Measurements from ENCODE around the gene ZNRD2.
A peak's percentile ranks its signal among the peaks of the same experiment; 100 is the strongest.

Gene ZNRD2

DNA sequence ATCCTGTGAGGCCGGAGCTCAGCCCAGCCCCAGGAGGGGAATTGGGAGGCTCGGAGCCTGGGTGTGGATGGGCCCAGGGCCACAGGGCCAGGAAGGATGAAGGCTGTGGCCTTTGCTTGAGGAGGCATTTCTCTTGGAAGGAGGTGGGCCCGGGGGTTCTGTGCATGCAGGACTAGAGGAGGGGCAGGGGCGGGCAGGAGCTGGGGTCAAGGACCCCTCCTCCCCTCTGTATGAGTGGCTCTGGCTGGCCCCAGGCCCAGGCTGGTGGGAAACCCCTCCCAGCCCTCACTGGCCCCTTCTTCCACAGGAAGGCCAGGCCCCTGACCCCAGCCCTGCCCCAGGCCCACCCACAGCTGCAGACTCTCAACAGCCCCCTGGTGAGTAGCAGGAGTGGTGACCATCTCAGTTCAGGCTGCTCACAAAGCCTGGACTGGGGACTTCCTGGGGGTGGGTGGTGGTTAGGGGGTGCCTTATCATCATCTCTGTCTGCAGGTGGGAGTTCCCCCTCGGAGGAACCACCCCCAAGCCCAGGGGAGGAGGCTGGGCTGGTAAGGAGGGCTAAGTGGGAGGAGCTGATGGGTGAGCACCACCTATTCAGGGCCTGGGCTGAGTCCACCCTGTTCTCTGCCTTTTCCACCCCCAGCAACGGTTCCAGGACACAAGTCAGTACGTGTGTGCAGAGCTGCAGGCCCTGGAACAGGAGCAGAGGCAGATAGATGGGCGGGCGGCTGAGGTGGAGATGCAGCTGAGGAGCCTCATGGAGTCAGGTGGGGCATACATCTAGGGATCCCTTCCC is 19.4 kb downstream of the ZNRD2 start:
- no peak for DNase-seq

DNA sequence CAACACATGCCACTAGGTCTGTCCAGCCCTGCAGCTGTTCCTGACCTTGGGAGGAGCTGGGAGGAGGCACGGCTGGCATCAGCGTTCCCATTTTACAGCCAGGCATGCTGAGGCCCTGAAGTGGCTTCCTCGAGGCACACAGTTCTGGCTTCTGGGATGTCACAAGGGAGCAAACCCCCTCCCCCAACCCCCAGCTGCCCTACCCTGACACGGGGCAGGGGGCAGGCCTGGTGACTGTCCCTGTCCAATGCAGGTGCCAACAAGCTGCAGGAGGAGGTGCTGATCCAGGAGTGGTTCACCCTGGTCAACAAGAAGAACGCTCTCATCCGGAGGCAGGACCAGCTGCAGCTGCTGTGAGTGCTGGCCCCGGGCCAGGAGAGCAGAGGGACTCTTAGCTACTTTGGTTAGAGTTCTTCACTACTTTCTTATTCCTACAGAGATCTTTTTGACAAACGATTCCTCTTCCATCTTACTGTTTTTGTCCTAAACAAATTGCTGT is 20.0 kb downstream of the ZNRD2 start:
- DNase-seq: no peak

DNA sequence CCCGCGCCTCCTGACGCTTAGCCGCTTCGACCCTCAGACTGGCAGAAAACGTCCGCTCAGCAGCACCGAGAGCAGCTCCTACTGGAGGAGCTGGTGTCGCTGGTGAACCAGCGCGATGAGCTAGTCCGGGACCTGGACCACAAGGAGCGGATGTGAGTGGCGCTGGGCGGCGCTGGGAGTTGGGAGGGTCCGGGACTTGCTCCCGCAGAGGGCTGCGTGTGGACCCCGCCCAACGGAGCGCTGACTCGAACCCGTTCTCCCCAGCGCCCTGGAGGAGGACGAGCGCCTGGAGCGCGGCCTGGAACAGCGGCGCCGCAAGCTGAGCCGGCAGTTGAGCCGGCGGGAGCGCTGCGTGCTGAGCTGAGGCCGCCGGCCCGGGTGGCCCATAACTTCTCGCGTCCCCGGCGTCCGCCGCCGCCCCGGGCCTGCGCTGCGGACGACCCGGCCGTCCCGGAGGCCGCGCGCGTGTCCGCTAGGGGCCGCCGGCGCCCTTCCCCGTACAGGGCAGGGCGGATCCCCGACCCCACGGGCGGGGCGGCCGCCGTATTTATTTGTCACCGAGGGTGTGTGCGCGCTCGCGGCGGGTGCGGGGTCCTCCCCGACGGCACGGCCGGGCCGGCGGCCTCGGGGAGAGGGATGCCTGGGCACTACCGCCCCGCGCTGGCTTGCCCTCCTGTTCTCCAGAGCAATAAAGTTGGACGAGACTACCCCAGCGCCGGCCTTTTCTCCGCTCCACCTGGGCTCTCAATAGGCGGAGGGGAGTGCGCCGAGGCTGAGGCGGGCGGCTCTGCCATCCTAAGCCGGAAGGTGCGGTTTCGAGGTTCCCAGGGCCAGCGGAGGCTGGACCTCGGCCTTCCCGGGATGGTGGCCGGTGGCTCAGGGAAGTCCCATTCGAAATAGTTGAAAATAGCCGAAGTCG is 21.9 kb downstream of the ZNRD2 start:
- DNase-seq: no peak

DNA sequence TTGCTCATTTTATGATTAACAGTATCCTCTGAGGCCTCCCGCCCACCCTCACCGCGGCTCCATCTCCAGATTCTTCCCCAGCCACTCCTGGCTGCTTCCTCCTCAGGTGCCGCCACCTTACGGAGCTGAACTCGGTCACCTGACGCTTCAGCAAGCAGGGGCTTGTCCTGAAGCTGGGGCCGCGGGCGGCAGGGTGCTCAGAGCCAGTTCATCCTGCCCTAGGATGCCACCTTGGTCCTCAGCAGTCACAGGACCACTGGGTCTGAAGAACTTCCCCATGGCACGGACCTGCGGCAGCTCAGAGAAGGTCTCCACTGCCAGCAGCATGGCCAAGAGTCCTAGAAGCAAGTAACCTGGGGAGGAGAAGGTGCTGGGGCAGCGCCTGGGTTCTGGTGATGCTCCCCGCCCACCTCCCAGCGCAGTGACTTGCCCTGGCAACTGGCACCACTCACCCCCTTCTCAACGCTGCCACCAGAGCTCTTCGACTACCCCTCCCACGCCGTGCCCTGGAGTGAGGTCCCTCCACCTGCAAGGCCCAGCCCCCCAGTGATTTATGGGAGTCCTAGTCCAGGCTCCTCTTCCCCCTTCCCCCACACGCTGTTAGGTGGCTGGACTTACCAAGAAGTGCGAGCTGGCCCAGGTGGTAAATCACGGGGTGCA is 22.7 kb downstream of the ZNRD2 start:
- no peak for DNase-seq

- no peak for DNase-seq
Observed at GRCh38 chr11:65593518-65594414, 23.5 kb downstream of the ZNRD2 start.

DNA sequence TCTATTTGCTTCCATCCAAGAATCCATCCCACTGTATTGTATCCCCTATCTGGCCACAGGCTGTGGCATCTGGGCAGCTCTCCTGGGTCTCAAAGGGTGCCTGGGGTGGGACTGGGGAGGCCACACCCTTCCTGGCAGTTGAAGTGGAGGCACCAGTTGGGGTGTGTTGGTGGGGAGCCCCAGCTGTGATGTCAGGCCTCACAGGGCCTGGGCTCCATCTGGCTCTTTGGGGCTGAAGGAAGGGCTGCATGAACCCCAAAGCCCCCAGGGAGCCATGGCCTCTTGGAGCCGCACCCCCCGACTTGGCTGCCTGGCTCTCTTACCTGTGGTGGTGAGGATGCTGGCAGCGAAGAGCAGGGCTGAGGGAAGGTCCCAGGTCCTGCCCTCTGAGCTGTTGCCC is 24.9 kb downstream of the ZNRD2 start:
- no peak for DNase-seq

- no peak for DNase-seq
Observed at GRCh38 chr11:65595543-65596281, 25.4 kb downstream of the ZNRD2 start, which contains the start of gene KCNK7. Gene KCNK7, minus strand, starts transcription at chr11:65595800. Its CDS starts 28 bp downstream, at chr11:65595772.

GRCh38 chr11:65596520-65596919 is 26.2 kb downstream of the ZNRD2 start:
- no peak for DNase-seq

GRCh38 chr11:65598258-65598699 is 28.0 kb downstream of the ZNRD2 start:
- no peak for DNase-seq

- DNase-seq: no peak
Observed at GRCh38 chr11:65599216-65599954, 29.1 kb downstream of the ZNRD2 start.

DNA sequence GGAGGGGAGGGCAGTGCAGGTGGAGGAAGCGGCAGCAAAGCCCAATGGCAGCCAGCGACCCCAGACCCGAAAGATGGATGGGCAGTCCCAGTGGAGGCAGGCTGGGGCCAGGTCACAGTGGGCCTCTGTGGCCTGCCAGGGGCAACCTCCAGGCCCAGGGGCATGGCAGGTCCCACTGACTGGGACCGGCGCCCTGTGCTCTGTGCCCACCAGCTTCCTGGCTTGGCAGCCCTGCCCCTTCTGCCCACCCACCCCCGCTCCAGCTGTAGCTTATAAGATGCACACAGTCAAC is 29.6 kb downstream of the ZNRD2 start:
- DNase-seq: no peak

DNA sequence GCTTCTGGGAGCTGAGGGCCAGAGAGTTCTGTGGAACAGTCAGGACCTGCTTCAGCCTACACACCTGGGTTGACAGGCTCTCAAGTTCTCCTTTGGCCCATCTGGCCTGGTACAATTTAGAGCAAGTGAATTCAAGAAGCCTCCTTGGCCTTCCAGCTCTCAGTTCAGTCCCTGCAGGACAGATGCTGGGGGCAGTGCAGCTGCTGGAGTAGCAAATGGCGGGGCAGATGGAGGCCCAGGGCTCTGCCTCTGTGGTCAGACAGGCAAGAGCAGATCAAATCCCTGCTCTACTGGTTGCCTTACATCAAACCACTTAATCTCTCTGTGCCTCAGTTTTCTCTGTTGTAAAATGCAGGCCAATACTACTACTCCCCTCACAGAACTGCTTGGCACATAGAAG is 34.0 kb downstream of the ZNRD2 start:
- no peak for DNase-seq

- peak; percentile 97 for DNase-seq
Observed at GRCh38 chr11:65606876-65607613, 36.8 kb downstream of the ZNRD2 start.

DNA sequence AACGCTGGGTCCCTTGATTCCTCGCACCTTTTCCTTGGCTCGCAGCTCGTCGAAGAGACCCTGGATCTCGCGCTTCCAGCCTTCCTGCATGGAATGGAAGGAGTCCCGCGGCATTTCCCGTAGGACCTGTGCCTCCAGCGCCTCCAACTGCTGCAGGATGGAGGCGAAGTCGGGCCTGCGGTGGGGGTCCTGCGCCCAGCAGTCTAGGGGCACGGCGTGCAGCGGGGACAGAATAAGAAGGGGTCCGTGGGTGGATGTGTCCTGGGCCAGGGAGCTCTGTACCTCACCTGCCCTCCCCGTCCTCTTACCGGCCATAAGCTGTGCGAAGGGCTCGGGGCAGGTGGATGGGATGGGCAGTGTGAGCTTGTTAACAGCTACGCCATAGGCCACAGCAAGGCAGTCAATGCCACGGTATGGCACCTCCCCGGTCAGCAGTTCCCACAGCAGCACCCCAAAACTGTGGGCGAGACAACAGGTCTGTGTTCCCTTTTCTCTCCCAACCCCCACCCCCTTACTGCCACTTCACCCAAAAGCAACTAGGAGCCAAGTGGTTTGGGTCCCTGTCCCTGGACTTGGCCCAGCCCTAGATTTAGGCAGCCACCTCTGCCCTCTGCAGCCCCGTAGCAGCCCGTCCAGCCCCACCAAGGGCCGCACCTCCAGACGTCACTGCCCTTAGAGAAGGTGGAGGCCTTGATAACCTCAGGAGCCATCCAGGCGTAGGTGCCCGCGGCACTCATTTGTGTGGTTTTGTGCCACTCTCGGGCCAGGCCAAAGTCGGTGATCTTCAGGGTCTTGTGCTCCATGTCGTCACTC is 37.5 kb downstream of the ZNRD2 start:
- no peak for DNase-seq

DNA sequence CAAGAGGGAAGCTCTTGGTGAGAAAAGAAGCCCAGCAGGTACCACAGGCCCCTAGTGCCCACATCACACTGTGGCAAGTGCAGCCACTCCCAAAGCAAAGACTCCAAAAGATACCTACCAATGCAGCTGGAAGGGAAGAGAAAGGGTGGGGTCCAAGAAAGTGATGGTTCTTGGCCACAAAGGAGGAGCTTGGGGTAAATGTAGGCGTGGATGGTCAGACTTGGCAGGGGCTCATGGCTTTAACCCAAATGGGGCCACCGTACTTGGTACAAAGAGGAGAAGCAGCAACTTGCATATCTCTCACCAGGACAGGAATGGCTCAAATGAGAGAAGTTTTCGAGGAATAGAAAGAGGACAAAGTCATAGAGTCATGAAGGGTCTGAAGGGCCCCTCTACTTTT is 39.0 kb downstream of the ZNRD2 start:
- no peak for DNase-seq

GRCh38 chr11:65609665-65610064 is 39.4 kb downstream of the ZNRD2 start:
- no peak for DNase-seq

GRCh38 chr11:65610404-65610803 is 40.1 kb downstream of the ZNRD2 start:
- no peak for DNase-seq

DNA sequence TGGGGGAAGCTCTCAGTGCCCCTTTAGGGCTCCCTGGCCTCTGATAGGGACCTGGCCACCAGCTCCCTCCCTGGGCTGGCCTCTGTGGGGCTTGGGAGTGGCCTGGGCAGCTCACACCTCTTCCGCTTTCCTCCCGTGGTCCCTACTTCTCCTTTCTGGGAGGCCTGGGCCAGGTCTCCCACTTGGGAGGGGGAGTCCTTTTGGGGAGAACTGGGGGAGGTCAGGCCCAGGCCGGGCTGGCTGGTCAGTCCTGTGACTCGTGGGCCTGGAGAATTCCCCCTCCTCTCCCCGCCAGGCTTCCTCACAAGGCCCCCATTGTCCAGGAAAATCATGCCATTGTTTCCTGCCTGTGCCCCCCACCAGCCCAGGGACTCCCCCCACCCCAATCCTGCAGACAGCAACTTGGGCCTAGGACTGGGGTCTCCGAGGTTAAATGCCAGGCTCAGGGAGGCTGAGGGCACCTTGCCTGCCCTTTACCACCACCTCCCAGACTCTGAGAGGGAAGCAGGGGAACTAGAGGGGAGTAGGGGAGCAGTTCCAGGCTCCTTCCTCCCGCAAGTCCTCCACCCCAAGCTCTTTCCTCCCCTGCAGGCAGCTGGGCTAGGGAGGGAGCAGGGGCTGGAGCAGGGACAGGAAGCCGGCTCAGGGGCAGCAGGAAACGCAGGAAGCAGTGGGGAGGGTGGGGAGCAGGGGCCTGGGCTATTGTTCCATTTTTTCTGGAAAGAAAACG is 40.9 kb downstream of the ZNRD2 start:
- no peak for DNase-seq
